Measurements from ENCODE around the gene SCARB1. TPM values are rescaled to one million over a fixed set of nuclear protein-coding genes. Genes with fewer than 3 reads are reported as not detected.
A peak's percentile ranks its signal among the peaks of the same experiment; 100 is the strongest.

The SCARB1 gene
- total RNA-seq, 1 donor from 2014 or later = 25.1 TPM

DNA sequence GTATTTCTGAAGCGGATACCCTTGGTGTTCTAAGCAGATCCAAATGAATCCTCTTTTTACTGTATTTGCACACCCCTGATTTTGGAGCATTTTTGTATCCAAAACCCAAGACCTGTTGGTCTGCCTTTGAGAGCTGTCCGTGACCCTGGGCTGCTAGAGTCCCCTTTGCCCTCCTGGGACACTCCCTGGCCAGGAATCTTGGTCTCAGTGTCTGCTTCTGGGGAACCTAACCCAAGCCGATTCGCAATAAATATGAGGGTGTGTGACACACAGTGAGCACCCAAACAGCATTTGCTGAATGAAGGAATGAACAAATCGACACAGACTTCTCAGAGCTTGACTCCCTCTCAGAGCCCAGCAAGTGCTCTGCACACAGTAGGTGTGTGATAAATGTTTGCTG, 92.9 kb downstream of the SCARB1 start:
- no peak for DNase-seq
- Mint-ChIP-seq H3K4me1 (ENCODE audit: low read depth, unreplicated experiment) (peaks cover 23% of the 10 kb centered on the region), H3K27me3 (ENCODE audit: unreplicated experiment) (peaks cover 13% of the 10 kb centered on the region), H3K4me3 (ENCODE audit: unreplicated experiment) (no peak overlapping the region), H3K27ac (ENCODE audit: unreplicated experiment) (no peak overlapping the region), H3K36me3 (ENCODE audit: unreplicated experiment) (peaks cover 2% of the 10 kb centered on the region), H3K9me3 (ENCODE audit: unreplicated experiment) (peaks cover 16% of the 10 kb centered on the region)
- TF ChIP-seq, protein P1, sequence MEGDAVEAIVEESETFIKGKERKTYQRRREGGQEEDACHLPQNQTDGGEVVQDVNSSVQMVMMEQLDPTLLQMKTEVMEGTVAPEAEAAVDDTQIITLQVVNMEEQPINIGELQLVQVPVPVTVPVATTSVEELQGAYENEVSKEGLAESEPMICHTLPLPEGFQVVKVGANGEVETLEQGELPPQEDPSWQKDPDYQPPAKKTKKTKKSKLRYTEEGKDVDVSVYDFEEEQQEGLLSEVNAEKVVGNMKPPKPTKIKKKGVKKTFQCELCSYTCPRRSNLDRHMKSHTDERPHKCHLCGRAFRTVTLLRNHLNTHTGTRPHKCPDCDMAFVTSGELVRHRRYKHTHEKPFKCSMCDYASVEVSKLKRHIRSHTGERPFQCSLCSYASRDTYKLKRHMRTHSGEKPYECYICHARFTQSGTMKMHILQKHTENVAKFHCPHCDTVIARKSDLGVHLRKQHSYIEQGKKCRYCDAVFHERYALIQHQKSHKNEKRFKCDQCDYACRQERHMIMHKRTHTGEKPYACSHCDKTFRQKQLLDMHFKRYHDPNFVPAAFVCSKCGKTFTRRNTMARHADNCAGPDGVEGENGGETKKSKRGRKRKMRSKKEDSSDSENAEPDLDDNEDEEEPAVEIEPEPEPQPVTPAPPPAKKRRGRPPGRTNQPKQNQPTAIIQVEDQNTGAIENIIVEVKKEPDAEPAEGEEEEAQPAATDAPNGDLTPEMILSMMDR (IDR thresholded peaks at IDR 0.05; ENCODE audit: partially characterized antibody, unreplicated experiment) = no peak

DNA sequence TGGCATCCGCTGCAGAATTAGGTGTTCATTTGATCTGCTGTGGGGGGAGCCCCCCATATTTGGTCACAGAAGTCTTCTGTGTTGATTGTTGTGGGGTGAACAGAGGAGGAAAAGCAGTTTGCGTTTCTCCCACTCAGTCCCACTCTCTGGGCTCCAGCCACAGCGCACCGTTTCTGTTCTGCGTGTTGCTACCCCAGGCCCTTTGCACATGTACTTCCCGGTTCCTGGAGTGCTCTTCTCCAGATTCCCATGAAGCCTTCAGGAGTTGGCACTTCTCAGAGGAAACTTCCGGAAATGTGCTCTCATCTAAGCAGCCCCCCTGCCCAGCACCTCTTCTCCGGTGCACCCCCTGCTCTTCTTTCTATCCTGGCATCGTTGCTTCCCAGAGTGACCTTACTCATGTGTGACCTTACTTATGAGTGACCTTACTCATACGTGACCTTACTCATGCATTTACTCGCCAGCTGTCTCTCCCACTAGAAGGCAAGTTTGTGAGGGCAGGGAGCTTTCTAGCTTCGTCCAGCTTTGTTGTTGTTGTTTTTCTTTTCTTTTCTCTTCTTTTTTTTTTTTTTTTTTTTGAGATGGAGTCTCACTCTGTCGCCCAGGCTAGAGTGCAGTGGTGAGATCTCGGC, 93.7 kb downstream of the SCARB1 start:
- Mint-ChIP-seq H3K4me3 (ENCODE audit: unreplicated experiment) (no peak overlapping the region), H3K4me1 (ENCODE audit: low read depth, unreplicated experiment) (peaks cover 23% of the 10 kb centered on the region), H3K36me3 (ENCODE audit: unreplicated experiment) (no peaks in the 10 kb centered on the region), H3K27ac (ENCODE audit: unreplicated experiment) (peak overlapping the region; percentile 71), H3K9me3 (ENCODE audit: unreplicated experiment) (peaks cover 19% of the 10 kb centered on the region), H3K27me3 (ENCODE audit: unreplicated experiment) (peaks cover 13% of the 10 kb centered on the region)
- TF ChIP-seq, protein P1 (IDR thresholded peaks at IDR 0.05; ENCODE audit: partially characterized antibody, unreplicated experiment) = no peak
- DNase-seq = no peak

DNA sequence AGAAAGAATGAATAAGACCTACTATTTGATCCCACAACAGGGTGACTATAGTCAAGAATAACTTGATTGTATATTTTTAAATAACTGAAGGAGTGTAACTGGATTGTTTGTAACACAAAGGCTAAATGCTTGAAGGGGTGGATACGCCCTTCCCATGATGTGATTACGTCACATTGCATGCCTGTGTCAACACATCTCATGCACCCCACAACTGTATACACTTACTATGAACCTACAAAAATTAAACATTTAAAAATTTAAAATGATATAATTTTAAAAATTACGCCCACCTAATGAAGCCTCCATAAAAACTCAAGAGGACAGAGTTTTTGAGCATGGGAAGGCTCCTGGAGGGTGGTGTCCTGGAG, 94.5 kb downstream of the SCARB1 start:
- no peak for DNase-seq
- peak overlapping the region; percentile 95 for H3K27ac Mint-ChIP-seq (ENCODE audit: unreplicated experiment)
- H3K4me3 Mint-ChIP-seq (ENCODE audit: unreplicated experiment) = no peak overlapping the region
- H3K36me3 Mint-ChIP-seq (ENCODE audit: unreplicated experiment) = no peaks in the 10 kb centered on the region
- TF ChIP-seq, protein P1 (IDR thresholded peaks at IDR 0.05; ENCODE audit: partially characterized antibody, unreplicated experiment) = no peak
- H3K4me1 Mint-ChIP-seq (ENCODE audit: low read depth, unreplicated experiment) = peaks cover 23% of the 10 kb centered on the region
- peaks cover 21% of the 10 kb centered on the region for H3K9me3 Mint-ChIP-seq (ENCODE audit: unreplicated experiment)
- peaks cover 13% of the 10 kb centered on the region for H3K27me3 Mint-ChIP-seq (ENCODE audit: unreplicated experiment)

DNA sequence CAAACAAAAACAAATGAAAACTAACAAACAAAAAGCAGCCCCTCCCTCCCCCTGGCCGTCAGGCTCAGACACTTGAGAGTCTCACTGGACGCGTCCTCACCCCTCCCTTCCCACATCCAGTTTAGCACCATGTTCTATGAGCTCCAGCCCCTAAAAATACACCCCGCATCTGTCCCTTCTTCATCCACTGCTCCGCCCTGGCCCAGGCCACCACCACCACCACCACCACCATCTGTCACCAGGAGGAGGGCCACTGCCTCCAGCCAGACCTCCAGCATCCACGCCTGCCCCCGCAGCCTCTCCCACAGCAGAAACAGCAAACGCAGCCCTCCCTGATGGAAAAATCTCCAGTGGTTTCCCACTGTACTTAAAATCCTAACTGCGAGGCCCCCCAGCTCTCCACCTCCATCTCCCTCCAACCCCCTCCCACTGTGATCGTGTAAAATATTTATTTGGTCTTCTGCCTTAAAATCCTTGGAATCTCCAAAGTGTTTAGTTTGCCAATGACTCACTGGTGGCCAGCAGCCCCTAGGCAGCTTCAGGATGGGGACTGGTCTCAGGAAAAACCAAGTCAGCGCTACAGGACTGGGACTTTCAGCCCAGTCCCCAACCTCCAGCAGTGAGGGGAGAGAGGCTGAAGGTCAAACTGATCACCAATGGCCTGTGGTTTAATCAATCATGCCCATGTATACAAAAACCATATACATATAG, 95.1 kb downstream of the SCARB1 start:
- peaks cover 21% of the 10 kb centered on the region for H3K9me3 Mint-ChIP-seq (ENCODE audit: unreplicated experiment)
- no peaks in the 10 kb centered on the region for H3K36me3 Mint-ChIP-seq (ENCODE audit: unreplicated experiment)
- H3K4me3 Mint-ChIP-seq (ENCODE audit: unreplicated experiment) = no peak overlapping the region
- peaks cover 23% of the 10 kb centered on the region for H3K4me1 Mint-ChIP-seq (ENCODE audit: low read depth, unreplicated experiment)
- peaks cover 13% of the 10 kb centered on the region for H3K27me3 Mint-ChIP-seq (ENCODE audit: unreplicated experiment)
- peak; percentile 41 for DNase-seq
- TF ChIP-seq, protein P1 (IDR thresholded peaks at IDR 0.05; ENCODE audit: partially characterized antibody, unreplicated experiment) = no peak
- peak overlapping the region; percentile 95 for H3K27ac Mint-ChIP-seq (ENCODE audit: unreplicated experiment)
